RWPE2 (cell line): ENCODE results near the gene POFUT2.

ENCODE experiments used
- ATAC-seq: fragments of 200-7000 bp; cut with Tn5 transposase; 3 replicates; pipeline ENCODE4 v1.9.1; 2021; ENCODE audit warnings: low read depth
- DNase-seq: peaks from one replicate; pipeline ENCODE4 v3.0.0-alpha.2; 2020; ENCODE audit warnings: low spot score
- H3K27ac ChIP-seq: fragments of 450-650 bp; 2 replicates; pipeline ENCODE4 v1.5.1; 2017; ENCODE audit warnings: mild to moderate bottlenecking; ENCODE audit not compliant: poor library complexity, severe bottlenecking
- H3K27me3 ChIP-seq: fragments of 250-450 bp; sonication (Bioruptor Pico); 2 replicates; pipeline ENCODE4 v1.5.1; 2021; ENCODE audit warnings: mild to moderate bottlenecking, moderate library complexity; ENCODE audit not compliant: insufficient read depth, poor library complexity, severe bottlenecking
- H3K36me3 ChIP-seq: fragments of 250-450 bp; sonication (Bioruptor Pico); 2 replicates; pipeline ENCODE4 v1.5.1; 2020; ENCODE audit warnings: low read depth, mild to moderate bottlenecking, moderate library complexity
- H3K4me1 ChIP-seq: fragments of 250-450 bp; sonication (Bioruptor Pico); 2 replicates; pipeline ENCODE4 v1.5.1; 2021; ENCODE audit warnings: mild to moderate bottlenecking, moderate library complexity; ENCODE audit not compliant: insufficient read depth, poor library complexity, severe bottlenecking
- H3K4me3 ChIP-seq: fragments of 250-450 bp; sonication (Bioruptor Pico); 2 replicates; pipeline ENCODE4 v1.5.1; 2021; ENCODE audit warnings: mild to moderate bottlenecking, moderate library complexity; ENCODE audit not compliant: severe bottlenecking
- H3K9me3 ChIP-seq: fragments of 250-450 bp; sonication (Bioruptor Pico); 2 replicates; pipeline ENCODE4 v1.5.1; 2021; ENCODE audit warnings: mild to moderate bottlenecking, moderate library complexity; ENCODE audit not compliant: severe bottlenecking
- TF ChIP-seq, protein P1 (sequence below): fragments of 450-650 bp; IDR thresholded peaks from one replicate; pipeline ENCODE4 v1.5.1; 2017; ENCODE audit warnings: mild to moderate bottlenecking, moderate library complexity; ENCODE audit not compliant: poor library complexity, severe bottlenecking

The POFUT2 gene

DNA sequence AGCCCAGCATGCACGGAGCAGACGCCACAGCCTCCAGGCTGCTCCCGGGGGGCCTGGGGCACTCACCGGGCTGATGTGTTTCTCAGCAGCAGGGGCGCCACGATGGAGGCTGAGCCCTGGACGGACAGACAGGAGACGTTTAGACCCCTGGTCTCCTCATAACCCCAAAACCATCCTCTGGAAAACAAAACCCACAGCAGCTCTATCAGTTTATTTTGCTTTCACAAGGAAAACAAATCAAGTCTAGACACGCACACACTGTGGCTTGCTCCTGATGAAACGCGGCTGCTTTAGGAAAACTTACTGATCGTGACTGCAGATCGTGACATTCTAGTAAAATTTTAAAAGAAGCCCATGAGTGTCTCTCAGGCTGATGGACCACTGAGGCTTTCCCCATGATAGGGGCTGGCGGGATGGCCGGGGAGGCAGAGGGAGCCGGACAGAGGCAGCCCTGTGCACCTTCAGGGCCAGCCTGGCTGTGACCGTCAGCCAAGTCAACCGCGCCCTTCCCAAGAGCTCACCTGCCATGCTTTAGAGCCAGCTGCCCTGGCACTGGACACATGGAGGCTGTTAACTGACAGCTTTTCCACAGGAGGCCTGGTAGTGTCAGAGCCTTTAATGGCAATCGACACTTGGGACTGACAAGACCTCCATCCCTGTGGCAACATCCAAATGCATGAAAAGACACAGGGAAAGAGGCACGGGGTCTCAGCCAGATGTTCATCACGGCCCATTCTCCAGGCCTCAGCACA lies 5.2 kb downstream of the POFUT2 start:
- H3K27ac ChIP-seq: no peak overlapping the region
- H3K4me3 ChIP-seq: no peak overlapping the region
- TF ChIP-seq, protein P1, sequence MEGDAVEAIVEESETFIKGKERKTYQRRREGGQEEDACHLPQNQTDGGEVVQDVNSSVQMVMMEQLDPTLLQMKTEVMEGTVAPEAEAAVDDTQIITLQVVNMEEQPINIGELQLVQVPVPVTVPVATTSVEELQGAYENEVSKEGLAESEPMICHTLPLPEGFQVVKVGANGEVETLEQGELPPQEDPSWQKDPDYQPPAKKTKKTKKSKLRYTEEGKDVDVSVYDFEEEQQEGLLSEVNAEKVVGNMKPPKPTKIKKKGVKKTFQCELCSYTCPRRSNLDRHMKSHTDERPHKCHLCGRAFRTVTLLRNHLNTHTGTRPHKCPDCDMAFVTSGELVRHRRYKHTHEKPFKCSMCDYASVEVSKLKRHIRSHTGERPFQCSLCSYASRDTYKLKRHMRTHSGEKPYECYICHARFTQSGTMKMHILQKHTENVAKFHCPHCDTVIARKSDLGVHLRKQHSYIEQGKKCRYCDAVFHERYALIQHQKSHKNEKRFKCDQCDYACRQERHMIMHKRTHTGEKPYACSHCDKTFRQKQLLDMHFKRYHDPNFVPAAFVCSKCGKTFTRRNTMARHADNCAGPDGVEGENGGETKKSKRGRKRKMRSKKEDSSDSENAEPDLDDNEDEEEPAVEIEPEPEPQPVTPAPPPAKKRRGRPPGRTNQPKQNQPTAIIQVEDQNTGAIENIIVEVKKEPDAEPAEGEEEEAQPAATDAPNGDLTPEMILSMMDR: no peak
- ATAC-seq: no peak
- H3K9me3 ChIP-seq: no peaks in the 10 kb centered on the region
- no peaks in the 10 kb centered on the region for H3K27me3 ChIP-seq
- peak; percentile 51 for DNase-seq
- H3K4me1 ChIP-seq: no peaks in the 10 kb centered on the region
- peaks cover 55% of the 10 kb centered on the region for H3K36me3 ChIP-seq

DNA sequence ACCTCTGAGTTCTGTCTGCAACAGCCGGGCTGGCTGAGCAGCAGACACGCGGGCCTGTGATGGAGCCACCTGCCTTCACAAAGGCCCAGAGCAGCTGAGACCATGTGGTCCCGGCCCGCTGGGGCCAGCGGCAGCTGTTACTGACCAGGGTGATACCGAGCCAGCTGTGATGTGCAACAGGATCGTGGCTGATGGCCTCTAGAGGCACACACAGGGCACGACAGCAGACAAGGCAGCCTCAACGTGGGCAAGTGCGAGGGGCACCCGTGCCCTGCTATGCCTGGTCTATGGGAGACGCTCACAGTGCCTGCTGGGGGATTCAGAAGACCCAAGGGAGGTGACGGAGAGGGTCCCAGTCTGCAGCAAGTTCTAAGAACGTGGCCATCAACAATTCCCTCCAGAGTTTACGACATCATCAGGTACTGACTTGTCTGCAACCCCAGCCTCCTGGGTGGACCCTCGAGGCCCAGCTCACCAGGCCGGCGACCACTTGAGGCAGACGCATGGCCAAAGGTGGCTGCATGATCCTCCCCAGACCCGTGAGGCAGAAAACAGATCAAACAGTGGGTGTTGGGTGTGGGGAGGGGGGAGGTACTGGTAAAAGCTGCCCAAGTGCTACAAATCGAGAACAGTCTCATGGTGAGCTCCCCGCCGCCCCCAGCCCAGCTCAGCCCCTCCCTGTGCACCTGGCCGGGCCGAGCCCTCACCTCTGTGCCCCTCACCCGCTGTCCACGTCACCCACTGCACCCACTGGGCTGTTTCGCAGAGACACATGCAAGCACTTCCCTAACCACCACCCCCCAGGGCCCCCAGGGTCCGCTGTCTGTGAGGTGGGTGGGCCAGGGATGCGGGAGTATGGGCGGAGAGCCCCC lies 6.0 kb downstream of the POFUT2 start:
- no peaks in the 10 kb centered on the region for H3K27me3 ChIP-seq
- H3K4me1 ChIP-seq: no peaks in the 10 kb centered on the region
- TF ChIP-seq, protein P1: no peak
- ATAC-seq: no peak
- DNase-seq: peak; percentile 66
- peaks cover 61% of the 10 kb centered on the region for H3K36me3 ChIP-seq
- H3K4me3 ChIP-seq: no peak overlapping the region
- H3K27ac ChIP-seq: no peak overlapping the region
- no peaks in the 10 kb centered on the region for H3K9me3 ChIP-seq

DNA sequence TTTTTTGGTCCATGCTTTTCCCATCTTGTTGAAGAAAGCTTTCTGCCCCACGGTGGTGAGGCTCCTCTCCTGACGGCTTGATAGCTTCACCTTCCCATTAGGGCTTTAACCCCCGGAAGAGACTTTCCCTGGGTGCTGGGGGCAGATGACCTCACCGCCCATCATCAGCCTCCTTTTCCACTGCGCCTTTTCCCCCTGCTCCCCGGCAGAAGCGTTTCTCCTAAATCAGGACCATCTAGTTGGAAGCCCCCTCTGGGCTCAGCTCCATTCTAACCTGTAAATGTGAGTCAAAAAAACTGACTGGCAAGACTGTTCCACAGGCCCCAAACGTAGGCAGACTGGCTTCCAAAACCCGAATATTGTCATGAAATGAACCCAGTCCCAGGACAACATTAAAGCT lies 6.7 kb downstream of the POFUT2 start:
- no peak overlapping the region for H3K27ac ChIP-seq
- peak; percentile 17 for DNase-seq
- no peak for ATAC-seq
- no peaks in the 10 kb centered on the region for H3K4me1 ChIP-seq
- no peaks in the 10 kb centered on the region for H3K9me3 ChIP-seq
- no peak overlapping the region for H3K4me3 ChIP-seq
- H3K36me3 ChIP-seq: peaks cover 63% of the 10 kb centered on the region
- H3K27me3 ChIP-seq: no peaks in the 10 kb centered on the region
- TF ChIP-seq, protein P1: no peak

DNA sequence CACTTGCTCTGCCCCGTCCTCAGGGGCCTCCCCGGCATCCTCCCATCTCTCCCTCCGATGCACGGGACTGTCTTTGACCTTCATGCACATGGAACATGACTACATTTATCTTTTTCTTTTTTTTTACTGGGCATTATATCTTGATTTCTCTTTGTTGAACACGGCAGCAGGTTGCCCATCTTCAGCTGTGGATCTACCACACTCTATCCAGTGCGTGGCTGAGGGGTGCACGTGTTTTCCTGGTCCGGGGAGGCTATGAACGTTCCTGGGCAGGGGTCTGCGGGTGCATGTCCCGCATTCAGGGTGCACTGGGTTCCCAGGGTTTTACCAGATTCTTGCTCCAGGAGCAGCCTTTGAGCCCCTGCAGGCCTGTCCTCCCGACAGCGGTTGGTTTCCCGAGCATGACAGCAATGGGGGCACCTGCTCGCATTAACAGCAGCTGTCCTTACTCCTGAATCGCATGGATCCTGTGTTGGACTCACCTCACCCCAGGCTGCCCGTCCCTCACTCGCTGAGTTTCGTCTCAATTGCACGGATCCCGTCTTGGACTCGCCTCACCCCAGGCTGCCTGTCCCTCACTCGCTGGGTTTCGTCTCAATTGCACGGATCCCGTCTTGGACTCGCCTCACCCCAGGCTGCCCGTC lies 7.4 kb downstream of the POFUT2 start:
- H3K4me1 ChIP-seq: no peaks in the 10 kb centered on the region
- peak; percentile 24 for DNase-seq
- TF ChIP-seq, protein P1: no peak
- H3K9me3 ChIP-seq: no peaks in the 10 kb centered on the region
- no peaks in the 10 kb centered on the region for H3K27me3 ChIP-seq
- no peak overlapping the region for H3K4me3 ChIP-seq
- H3K36me3 ChIP-seq: peaks cover 63% of the 10 kb centered on the region
- H3K27ac ChIP-seq: no peak overlapping the region
- ATAC-seq: no peak
